HepG2 (cell line): ENCODE data around the gene CALML5. TPM values are rescaled to one million over a fixed set of nuclear protein-coding genes. Genes with fewer than 3 reads are reported as not detected.
A peak's percentile ranks its signal among the peaks of the same experiment; 100 is the strongest.

Source experiments
- CSRNP2 ChIP-seq: sonication (generic); formaldehyde crosslinking; conservative IDR thresholded peaks from 2 replicates; pipeline ENCODE4 v1.8.0; 2022; ENCODE audit warnings: low read depth, missing genetic modification reagents
- ERF ChIP-seq: IDR thresholded peaks from 2 replicates; pipeline ENCODE4 v1.6.1; 2018; ENCODE audit warnings: missing biosample characterization, missing genetic modification reagents
- GABPA ChIP-seq, 2 experiments: IDR thresholded peaks; 2 replicates each; pipeline ENCODE4 v1.6.1; 2011 to 2016; ENCODE audit warnings: low read depth in 2 of 2, low read length in 1 of 2, missing biosample characterization in 1 of 2, missing genetic modification characterization in 1 of 2
- HNRNPL ChIP-seq: fragments of 200-400 bp; formaldehyde crosslinking; IDR thresholded peaks from 2 replicates; pipeline ENCODE4 v1.6.1; 2017; ENCODE audit warnings: mild to moderate bottlenecking, low read depth, low read length
- HOXD1 ChIP-seq: sonication (generic); formaldehyde crosslinking; IDR thresholded peaks from 2 replicates; pipeline ENCODE4 v1.5.0; 2020; ENCODE audit warnings: missing genetic modification reagents
- MAX ChIP-seq: IDR thresholded peaks from 2 replicates; pipeline ENCODE4 v1.6.1; 2012; ENCODE audit warnings: inconsistent platforms
- MAZ ChIP-seq, 2 experiments: sonication (generic) in 1 of 2; formaldehyde crosslinking in 1 of 2; IDR thresholded peaks; 2 replicates each; pipeline versions ENCODE4 v1.5.0 to v1.6.1; 2012 to 2020; ENCODE audit warnings: low read depth in 2 of 2, mild to moderate bottlenecking in 2 of 2, borderline replicate concordance in 1 of 2, improper control_type of control experiment in 1 of 2, low read length in 1 of 2, missing genetic modification reagents in 1 of 2, moderate library complexity in 1 of 2
- MXD3 ChIP-seq: IDR thresholded peaks from 2 replicates; pipeline ENCODE4 v1.6.1; 2016; ENCODE audit warnings: mild to moderate bottlenecking, missing biosample characterization, missing genetic modification reagents
- NKX3-1 ChIP-seq: sonication (generic); formaldehyde crosslinking; IDR thresholded peaks from 2 replicates; pipeline ENCODE4 v1.5.0; 2020; ENCODE audit warnings: missing genetic modification reagents
- PHF20 ChIP-seq: sonication (generic); formaldehyde crosslinking; IDR thresholded peaks from 2 replicates; pipeline ENCODE4 v1.5.0; 2020; ENCODE audit warnings: mild to moderate bottlenecking, missing genetic modification reagents
- SRY ChIP-seq: sonication (generic); formaldehyde crosslinking; IDR thresholded peaks from 2 replicates; pipeline ENCODE4 v1.8.0; 2022; ENCODE audit warnings: mild to moderate bottlenecking, missing genetic modification reagents
- TFE3 ChIP-seq: IDR thresholded peaks from 2 replicates; pipeline ENCODE4 v1.6.1; 2016
- YEATS4 ChIP-seq: sonication (generic); formaldehyde crosslinking; IDR thresholded peaks from 2 replicates; pipeline ENCODE4 v1.4.0; 2020; ENCODE audit warnings: missing genetic modification reagents, borderline replicate concordance
- ZNF264 ChIP-seq: sonication (generic); formaldehyde crosslinking; IDR thresholded peaks from 2 replicates; pipeline ENCODE4 v1.4.0; 2020; ENCODE audit warnings: missing genetic modification reagents
- ZNF30 ChIP-seq: sonication (generic); formaldehyde crosslinking; IDR thresholded peaks from 2 replicates; pipeline ENCODE4 v1.5.0; 2020; ENCODE audit warnings: mild to moderate bottlenecking, missing genetic modification reagents
- ZNF598 ChIP-seq: sonication (generic); formaldehyde crosslinking; IDR thresholded peaks from 2 replicates; pipeline ENCODE4 v1.5.1; 2020; ENCODE audit warnings: mild to moderate bottlenecking, missing genetic modification reagents, borderline replicate concordance
- ZSCAN31 ChIP-seq: sonication (generic); formaldehyde crosslinking; IDR thresholded peaks from 2 replicates; pipeline ENCODE4 v1.5.0; 2020; ENCODE audit warnings: low read depth, mild to moderate bottlenecking, missing genetic modification reagents
- polyA plus RNA-seq, 8 experiments: library from polyadenylated mRNA; depleted of rRNA in 3 of 8; stranded (reverse) in 7 of 8; unstranded in 1 of 8; fragments of >200 nt; fragmentation: Illumina TruSeq in 4 of 8; extraction: Trizol in 4 of 8; gene quantifications; 2 replicates each; pipeline versions ENCODE4 v1.2.1 to v1.2.3, GENCODE V29; 2011 to 2016; ENCODE audit warnings: low read depth in 4 of 8, missing spikeins in 1 of 8, mixed read lengths in 1 of 8; ENCODE audit not compliant: insufficient read depth in 1 of 8
- total RNA-seq, 5 experiments: library from RNA; depleted of rRNA; stranded (reverse); fragments of >200 nt; fragmentation: Illumina TruSeq; extraction: Trizol; gene quantifications; 2 replicates each; pipeline ENCODE4 v1.2.3, GENCODE V29; 2016; ENCODE audit warnings: low read depth in 1 of 5
- TF ChIP-seq, protein P1 (sequence below): sonication (generic); formaldehyde crosslinking; IDR thresholded peaks from 2 replicates; pipeline ENCODE4 v1.4.0; 2020; ENCODE audit warnings: low read depth, mild to moderate bottlenecking, missing genetic modification reagents
- TF ChIP-seq, protein P2 (sequence below): sonication (generic); formaldehyde crosslinking; IDR thresholded peaks from 2 replicates; pipeline ENCODE4 v1.9.0; 2022; ENCODE audit warnings: low read depth, missing genetic modification reagents
- TF ChIP-seq, protein P3 (sequence below): sonication (generic); formaldehyde crosslinking; IDR thresholded peaks from 2 replicates; pipeline ENCODE4 v1.8.1; 2023; ENCODE audit warnings: mild to moderate bottlenecking, moderate library complexity, missing genetic modification reagents

CALML5 gene
- total and polyA plus RNA-seq, 2 of the 13 experiments (the other 11 are each of a cell fraction or from before 2014, with no cell fraction given): not detected

GRCh38 chr10:5547931-5548660, 48.7 kb upstream of the CALML5 start (continued):
- no peak for TF ChIP-seq CSRNP2 (CRISPR knock-in tag)
- TF ChIP-seq NKX3-1 (CRISPR knock-in tag): peak; percentile 61; the same call in 1 of the 2 replicates
- TF ChIP-seq GABPA (IDR thresholded peaks at IDR 0.05; ENCODE audit: low read depth, low read length): no peak
- no peak for TF ChIP-seq GABPA (CRISPR knock-in tag; IDR thresholded peaks at IDR 0.05; ENCODE audit: low read depth)
- TF ChIP-seq, protein P1, sequence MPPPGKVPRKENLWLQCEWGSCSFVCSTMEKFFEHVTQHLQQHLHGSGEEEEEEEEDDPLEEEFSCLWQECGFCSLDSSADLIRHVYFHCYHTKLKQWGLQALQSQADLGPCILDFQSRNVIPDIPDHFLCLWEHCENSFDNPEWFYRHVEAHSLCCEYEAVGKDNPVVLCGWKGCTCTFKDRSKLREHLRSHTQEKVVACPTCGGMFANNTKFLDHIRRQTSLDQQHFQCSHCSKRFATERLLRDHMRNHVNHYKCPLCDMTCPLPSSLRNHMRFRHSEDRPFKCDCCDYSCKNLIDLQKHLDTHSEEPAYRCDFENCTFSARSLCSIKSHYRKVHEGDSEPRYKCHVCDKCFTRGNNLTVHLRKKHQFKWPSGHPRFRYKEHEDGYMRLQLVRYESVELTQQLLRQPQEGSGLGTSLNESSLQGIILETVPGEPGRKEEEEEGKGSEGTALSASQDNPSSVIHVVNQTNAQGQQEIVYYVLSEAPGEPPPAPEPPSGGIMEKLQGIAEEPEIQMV (CRISPR knock-in tag): no peak
- no peak for TF ChIP-seq HOXD1
- no peak for TF ChIP-seq PHF20 (CRISPR knock-in tag)
- peak; percentile 40 for TF ChIP-seq YEATS4
- TF ChIP-seq, protein P2, sequence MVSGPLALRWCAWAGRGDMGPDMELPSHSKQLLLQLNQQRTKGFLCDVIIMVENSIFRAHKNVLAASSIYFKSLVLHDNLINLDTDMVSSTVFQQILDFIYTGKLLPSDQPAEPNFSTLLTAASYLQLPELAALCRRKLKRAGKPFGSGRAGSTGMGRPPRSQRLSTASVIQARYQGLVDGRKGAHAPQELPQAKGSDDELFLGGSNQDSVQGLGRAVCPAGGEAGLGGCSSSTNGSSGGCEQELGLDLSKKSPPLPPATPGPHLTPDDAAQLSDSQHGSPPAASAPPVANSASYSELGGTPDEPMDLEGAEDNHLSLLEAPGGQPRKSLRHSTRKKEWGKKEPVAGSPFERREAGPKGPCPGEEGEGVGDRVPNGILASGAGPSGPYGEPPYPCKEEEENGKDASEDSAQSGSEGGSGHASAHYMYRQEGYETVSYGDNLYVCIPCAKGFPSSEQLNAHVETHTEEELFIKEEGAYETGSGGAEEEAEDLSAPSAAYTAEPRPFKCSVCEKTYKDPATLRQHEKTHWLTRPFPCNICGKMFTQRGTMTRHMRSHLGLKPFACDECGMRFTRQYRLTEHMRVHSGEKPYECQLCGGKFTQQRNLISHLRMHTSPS (CRISPR knock-in tag): peak; percentile 91
- TF ChIP-seq MAX: no peak; the same call in none of the 2 replicates
- TF ChIP-seq MXD3 (CRISPR knock-in tag): 0 out of 2 replicates have a peak, but pooled peaks have one; percentile 9
- TF ChIP-seq ZNF598 (CRISPR knock-in tag): 0 out of 2 replicates have a peak, but pooled peaks have one; percentile 63
- TF ChIP-seq HNRNPL: peak; percentile 98
- TF ChIP-seq ZNF30 (CRISPR knock-in tag): no peak
- peak; percentile 15; the same call in 1 of the 2 replicates for TF ChIP-seq TFE3 (CRISPR knock-in tag)
- peak; percentile 34; the same call in 1 of the 2 replicates for TF ChIP-seq ZSCAN31
- no peak; the same call in 1 of the 2 replicates for TF ChIP-seq MAZ (IDR thresholded peaks at IDR 0.05; ENCODE audit: borderline replicate concordance, low read depth, low read length)
- peak; percentile 48; the same call in 1 of the 2 replicates for TF ChIP-seq MAZ (CRISPR knock-in tag; IDR thresholded peaks at IDR 0.05; ENCODE audit: low read depth)
- TF ChIP-seq, protein P3, sequence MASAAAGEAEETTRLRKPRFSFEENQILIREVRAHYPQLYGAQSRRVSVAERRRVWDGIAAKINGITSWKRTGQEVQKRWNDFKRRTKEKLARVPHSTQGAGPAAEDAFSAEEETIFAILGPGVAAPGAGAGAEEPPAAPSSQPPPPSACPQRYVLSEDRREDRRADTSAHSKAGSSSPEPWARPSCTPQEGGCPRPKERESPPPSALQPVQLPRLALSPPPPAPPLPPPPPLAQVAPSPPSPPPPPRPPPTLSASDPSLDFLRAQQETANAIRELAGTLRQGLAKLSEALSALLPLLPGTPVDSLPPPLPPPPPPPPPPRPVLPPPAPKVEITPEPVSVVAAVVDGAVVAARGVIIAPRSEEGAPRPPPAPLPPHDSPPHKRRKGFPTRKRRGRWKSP (CRISPR knock-in tag): 0 out of 2 replicates have a peak, but pooled peaks have one; percentile 38
- peak; percentile 55 for TF ChIP-seq ERF
- peak; percentile 31; the same call in 1 of the 2 replicates for TF ChIP-seq ZNF264
- TF ChIP-seq SRY (CRISPR knock-in tag): no peak; the same call in 1 of the 2 replicates
